PC-9 (cell line): ENCODE measurements around the gene DRG2. TPM values are rescaled to one million over a fixed set of nuclear protein-coding genes. Genes with fewer than 3 reads are reported as not detected.

Experiments used
- BruUV-seq: library from RNA; stranded (reverse); fragments of 400-500 nt; replicated peaks from 2 replicates; lab custom pipeline; 2021; lab: Mats Ljungman, UMichigan
- CTCF ChIA-PET: fragments of 300-600 bp; sonication (Branson Sonifier 250); formaldehyde crosslinking; loops from one replicate; lab custom pipeline; 2022; ENCODE audit warnings: antibody characterized with exemption; lab: Charles Lee
- POLR2A ChIA-PET: fragments of 300-600 bp; sonication (Branson Sonifier 250); formaldehyde crosslinking; loops from one replicate; lab custom pipeline; 2022; ENCODE audit warnings: antibody characterized with exemption; ENCODE audit not compliant: unreplicated experiment; lab: Charles Lee
- DNase-seq, 2 experiments: peaks; one replicate each; pipeline versions ENCODE4 v3.0.0 to v3.0.0-alpha.2; 2015 to 2022; ENCODE audit warnings: mixed read lengths in 1 of 2
- H2AFZ ChIP-seq: fragments of 200-600 bp; sonication (generic); 2 replicates; pipeline ENCODE4 v1.8.1; 2017; ENCODE audit warnings: antibody characterized with exemption
- H3F3A ChIP-seq: fragments of 200-600 bp; sonication (generic); 2 replicates; pipeline ENCODE4 v1.8.1; 2017; ENCODE audit warnings: antibody characterized with exemption, mild to moderate bottlenecking, low read depth; ENCODE audit not compliant: insufficient read depth
- H3K27ac ChIP-seq: fragments of 200-600 bp; sonication (generic); 2 replicates; pipeline ENCODE4 v1.6.1; 2016; ENCODE audit warnings: mixed run types
- H3K27me3 ChIP-seq: fragments of 200-600 bp; sonication (generic); 2 replicates; pipeline ENCODE4 v1.6.1; 2016; ENCODE audit warnings: low read depth, mixed run types; ENCODE audit not compliant: insufficient read depth
- H3K36me3 ChIP-seq: fragments of 200-600 bp; sonication (generic); 2 replicates; pipeline ENCODE4 v1.6.1; 2016; ENCODE audit warnings: low read depth, mixed run types
- H3K4me1 ChIP-seq: fragments of 200-600 bp; sonication (generic); replicated peaks from 2 replicates; pipeline ENCODE4 v1.6.1; 2016; ENCODE audit warnings: mixed run types; ENCODE audit not compliant: insufficient read depth
- H3K4me2 ChIP-seq: fragments of 200-600 bp; sonication (generic); 2 replicates; pipeline ENCODE4 v1.6.1; 2017; ENCODE audit warnings: mixed run types
- H3K4me3 ChIP-seq: fragments of 200-600 bp; sonication (generic); 2 replicates; pipeline ENCODE4 v1.6.1; 2016; ENCODE audit warnings: mixed run types
- H3K79me2 ChIP-seq: fragments of 200-600 bp; sonication (generic); 2 replicates; pipeline ENCODE4 v1.6.1; 2017; ENCODE audit warnings: low read depth, mixed run types
- H3K9me2 ChIP-seq: fragments of 200-600 bp; sonication (generic); 2 replicates; pipeline ENCODE4 v1.8.1; 2017; ENCODE audit warnings: mild to moderate bottlenecking; ENCODE audit not compliant: insufficient read depth
- H3K9me3 ChIP-seq: fragments of 200-600 bp; sonication (generic); 2 replicates; pipeline ENCODE4 v1.8.1; 2016; ENCODE audit warnings: low read depth; ENCODE audit not compliant: insufficient read depth
- H4K20me1 ChIP-seq: fragments of 200-600 bp; sonication (generic); 2 replicates; pipeline ENCODE4 v1.8.1; 2017; ENCODE audit not compliant: insufficient read depth
- CTCF ChIP-seq: fragments of 200-600 bp; sonication (generic); conservative IDR thresholded peaks from 2 replicates; pipeline ENCODE4 v1.6.1; 2017; ENCODE audit warnings: mixed run types, antibody characterized with exemption, mild to moderate bottlenecking, moderate library complexity
- EZH2 ChIP-seq: fragments of 200-600 bp; sonication (generic); IDR thresholded peaks from 2 replicates; pipeline ENCODE4 v1.8.0; 2017; ENCODE audit warnings: antibody characterized with exemption, low read depth
- intact Hi-C: fragments of 100-400 bp; cut with micrococcal nuclease; formaldehyde crosslinking; loops from one replicate; pipeline ENCODE4 v1.10.0; 2022; ENCODE audit not compliant: unreplicated experiment
- total RNA-seq: library from RNA; stranded (reverse); gene quantifications from 2 replicates; pipeline ENCODE4 v1.2.3, GENCODE V29; 2021

DRG2 gene
- total RNA-seq, 1 experiment from 2014 or later, result 66.9 TPM

- POLR2A ChIA-PET, result interaction anchor here (0.6 to 1.0 kb wide), 2 partner anchors 11 to 83 kb away, joined by 3 read pairs; no protein-coding TSS in a partner anchor
- CTCF ChIA-PET, result interaction anchor here (0.5 kb wide), 1 partner anchor 52 kb away, joined by 6 read pairs; no protein-coding TSS in a partner anchor
- TF ChIP-seq EZH2 (no peak), CTCF (no peak)
- Histone ChIP-seq H3K4me3 (no peak overlapping the region), H3K79me2 (no peaks in the 10 kb centered on the region), H4K20me1 (no peaks in the 10 kb centered on the region), H3K27ac (no peak overlapping the region), H3K4me1 (no peaks in the 10 kb centered on the region), H3K27me3 (no peaks in the 10 kb centered on the region), H2AFZ (no peak overlapping the region), H3F3A (no peaks in the 10 kb centered on the region), H3K9me2 (no peaks in the 10 kb centered on the region), H3K4me2 (no peak overlapping the region), H3K36me3 (no peaks in the 10 kb centered on the region), H3K9me3 (no peaks in the 10 kb centered on the region)
- DNase-seq, result no peak
- intact Hi-C loops, result no loop called here
- no TSS peak for BruUV-seq
These were observed 29.8 kb downstream of the DRG2 start for GRCh38 chr17:18117533-18117932.

- Histone ChIP-seq H3K4me1 (no peaks in the 10 kb centered on the region), H3K9me2 (no peaks in the 10 kb centered on the region), H3K36me3 (no peaks in the 10 kb centered on the region), H3K4me3 (no peak overlapping the region), H3K79me2 (no peaks in the 10 kb centered on the region), H3K4me2 (no peak overlapping the region), H2AFZ (no peak overlapping the region), H3F3A (no peaks in the 10 kb centered on the region), H3K9me3 (no peaks in the 10 kb centered on the region), H4K20me1 (no peaks in the 10 kb centered on the region), H3K27me3 (no peaks in the 10 kb centered on the region), H3K27ac (no peak overlapping the region)
- TF ChIP-seq EZH2 (no peak), CTCF (no peak)
- no TSS peak for BruUV-seq
- POLR2A ChIA-PET, result interaction anchor here (0.6 to 1.0 kb wide), 2 partner anchors 11 to 82 kb away, joined by 3 read pairs; no protein-coding TSS in a partner anchor
- no peak for DNase-seq
- intact Hi-C loops, result no loop called here
- CTCF ChIA-PET, result no interaction called here
These were observed 30.5 kb downstream of the DRG2 start for GRCh38 chr17:18117982-18118975.

- TF ChIP-seq EZH2 (no peak), CTCF (no peak)
- H3K27me3 ChIP-seq, result no peaks in the 10 kb centered on the region
- no TSS peak for BruUV-seq
- H3K9me2 ChIP-seq, result no peaks in the 10 kb centered on the region
- no peak overlapping the region for H2AFZ ChIP-seq
- no peak overlapping the region for H3K27ac ChIP-seq
- H3K9me3 ChIP-seq, result no peaks in the 10 kb centered on the region
- no peak overlapping the region for H3K4me3 ChIP-seq
- intact Hi-C loops, result no loop called here
- H3F3A ChIP-seq, result no peaks in the 10 kb centered on the region
- no peaks in the 10 kb centered on the region for H3K79me2 ChIP-seq
- H4K20me1 ChIP-seq, result no peaks in the 10 kb centered on the region
- no peak overlapping the region for H3K4me2 ChIP-seq
- no peaks in the 10 kb centered on the region for H3K36me3 ChIP-seq
- CTCF ChIA-PET, result no interaction called here
- no peak for DNase-seq
- POLR2A ChIA-PET, result no interaction called here
- H3K4me1 ChIP-seq, result no peaks in the 10 kb centered on the region
These were observed 31.5 kb downstream of the DRG2 start for GRCh38 chr17:18119166-18119745.
